CD4-positive, alpha-beta T cell treated with Interferon gamma for 1 hour (primary cell): Measurements from ENCODE around the gene UHMK1.
"Not testable (repeated sequence)": the region's sequence is repeated elsewhere in the genome, so short reads cannot be mapped to it uniquely, and the experiment has no call there.

Experiments used
- DNase-seq: peaks from one replicate; pipeline ENCODE4 v3.0.0-alpha.2; 2020

Gene UHMK1

GRCh38 chr1:162570718-162571117 lies 73.1 kb downstream of the UHMK1 start:
- no peak for DNase-seq

GRCh38 chr1:162571121-162571520 lies 73.5 kb downstream of the UHMK1 start:
- DNase-seq: not testable (repeated sequence)

- DNase-seq: no peak
Measured at GRCh38 chr1:162571696-162572095, 74.1 kb downstream of the UHMK1 start.

GRCh38 chr1:162573136-162573535 lies 75.5 kb downstream of the UHMK1 start:
- DNase-seq: no peak

- no peak for DNase-seq
Measured at GRCh38 chr1:162578071-162578700, 80.6 kb downstream of the UHMK1 start.

GRCh38 chr1:162578936-162579335 lies 81.3 kb downstream of the UHMK1 start:
- no peak for DNase-seq
